22Rv1 (cell line): ENCODE results near the gene STOX2.

Experiments used
- ZFX ChIP-seq: fragments of 450-650 bp; IDR thresholded peaks from 2 replicates; pipeline ENCODE4 v1.6.1; 2017; ENCODE audit warnings: antibody characterized with exemption, borderline replicate concordance
- TF ChIP-seq, protein P1 (sequence below): fragments of 450-650 bp; IDR thresholded peaks from 2 replicates; pipeline ENCODE4 v1.5.1; 2017; ENCODE audit warnings: mild to moderate bottlenecking

DNA sequence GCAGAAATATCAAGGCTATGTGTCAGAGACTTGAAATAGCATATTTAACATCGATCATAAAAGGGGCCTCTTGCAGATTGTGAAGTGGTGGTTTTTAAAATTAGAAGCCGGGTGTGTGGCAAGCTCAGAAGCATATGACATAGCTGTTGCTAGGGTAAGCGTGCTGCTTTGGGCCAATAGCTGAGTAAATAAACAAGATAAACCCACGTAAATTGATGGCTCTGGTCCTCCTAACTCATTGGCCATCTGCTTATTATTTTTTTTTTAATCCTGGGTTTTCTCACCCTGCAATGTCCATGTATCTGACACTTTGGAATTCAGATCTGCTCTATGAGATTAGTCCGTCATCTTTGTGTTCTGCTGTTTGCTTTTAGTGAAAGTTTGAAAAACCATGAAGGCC, 32.6 kb upstream of the STOX2 start:
- TF ChIP-seq, protein P1, sequence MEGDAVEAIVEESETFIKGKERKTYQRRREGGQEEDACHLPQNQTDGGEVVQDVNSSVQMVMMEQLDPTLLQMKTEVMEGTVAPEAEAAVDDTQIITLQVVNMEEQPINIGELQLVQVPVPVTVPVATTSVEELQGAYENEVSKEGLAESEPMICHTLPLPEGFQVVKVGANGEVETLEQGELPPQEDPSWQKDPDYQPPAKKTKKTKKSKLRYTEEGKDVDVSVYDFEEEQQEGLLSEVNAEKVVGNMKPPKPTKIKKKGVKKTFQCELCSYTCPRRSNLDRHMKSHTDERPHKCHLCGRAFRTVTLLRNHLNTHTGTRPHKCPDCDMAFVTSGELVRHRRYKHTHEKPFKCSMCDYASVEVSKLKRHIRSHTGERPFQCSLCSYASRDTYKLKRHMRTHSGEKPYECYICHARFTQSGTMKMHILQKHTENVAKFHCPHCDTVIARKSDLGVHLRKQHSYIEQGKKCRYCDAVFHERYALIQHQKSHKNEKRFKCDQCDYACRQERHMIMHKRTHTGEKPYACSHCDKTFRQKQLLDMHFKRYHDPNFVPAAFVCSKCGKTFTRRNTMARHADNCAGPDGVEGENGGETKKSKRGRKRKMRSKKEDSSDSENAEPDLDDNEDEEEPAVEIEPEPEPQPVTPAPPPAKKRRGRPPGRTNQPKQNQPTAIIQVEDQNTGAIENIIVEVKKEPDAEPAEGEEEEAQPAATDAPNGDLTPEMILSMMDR, result no peak
- no peak for TF ChIP-seq ZFX
